Measurements from ENCODE around the gene SH3GLB1.

Gene SH3GLB1

DNA sequence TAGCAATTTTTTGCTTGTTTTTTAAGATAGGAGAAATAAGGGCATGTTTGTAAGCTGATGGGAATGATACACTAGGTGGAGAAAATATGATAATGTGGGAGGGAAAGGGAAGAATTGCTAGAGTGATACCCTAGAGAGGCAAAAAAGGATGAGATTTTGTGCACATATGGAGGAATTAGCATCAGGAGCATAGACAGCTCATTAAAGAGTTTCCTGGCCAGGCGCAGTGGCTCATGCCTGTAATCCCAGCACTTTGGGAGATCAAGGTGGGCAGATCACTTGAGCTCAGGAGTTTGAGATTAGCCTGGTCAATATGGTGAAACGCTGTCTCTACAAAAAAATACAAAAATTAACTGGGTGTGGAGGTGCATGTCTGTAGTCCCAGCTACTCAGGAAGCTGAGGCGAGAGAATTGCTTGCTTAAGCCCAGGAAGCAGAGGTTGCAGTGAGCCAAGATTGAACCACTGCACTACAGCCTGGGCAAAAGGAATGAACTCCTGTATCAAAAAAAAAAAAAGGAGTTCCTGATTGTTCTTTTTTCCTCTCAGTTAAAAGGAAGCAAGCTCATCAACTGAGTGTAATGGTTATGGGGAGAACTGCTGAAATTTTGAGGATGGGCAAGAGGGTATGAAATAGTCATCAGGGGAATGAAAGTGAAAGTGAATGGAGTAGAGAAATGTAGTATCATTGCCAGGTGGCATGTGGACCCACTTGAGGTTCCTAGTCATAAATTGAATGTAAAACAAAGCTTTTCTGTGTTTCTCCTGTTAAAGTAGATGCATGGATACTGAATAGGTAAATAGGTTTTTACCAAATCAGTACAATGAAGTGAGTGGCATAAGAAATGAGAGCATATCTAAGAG is 35.5 kb downstream of the SH3GLB1 start:
- DNase-seq, result no peak

DNA sequence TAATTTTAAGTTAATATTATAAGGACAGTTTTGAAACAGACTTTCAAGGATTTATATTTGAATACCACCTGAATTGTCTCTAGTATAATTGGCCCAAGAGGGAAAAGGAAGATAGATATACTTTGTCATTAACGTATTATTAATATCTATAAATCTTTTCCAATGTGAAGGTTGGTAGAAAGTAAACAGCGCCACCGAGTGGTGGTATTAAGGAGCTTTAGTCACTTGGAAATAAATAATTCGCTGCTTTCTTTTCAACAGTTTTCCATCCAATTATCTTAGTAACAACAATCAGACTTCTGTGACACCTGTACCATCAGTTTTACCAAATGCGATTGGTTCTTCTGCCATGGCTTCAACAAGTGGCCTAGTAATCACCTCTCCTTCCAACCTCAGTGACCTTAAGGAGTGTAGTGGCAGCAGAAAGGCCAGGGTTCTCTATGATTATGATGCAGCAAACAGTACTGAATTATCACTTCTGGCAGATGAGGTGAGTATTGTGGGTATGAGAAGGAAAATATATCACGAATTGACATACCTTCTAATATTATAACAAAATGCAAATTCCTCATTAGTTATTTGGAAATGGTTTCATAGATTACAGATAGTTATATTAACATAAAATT is 37.7 kb downstream of the SH3GLB1 start:
- DNase-seq, result no peak

DNA sequence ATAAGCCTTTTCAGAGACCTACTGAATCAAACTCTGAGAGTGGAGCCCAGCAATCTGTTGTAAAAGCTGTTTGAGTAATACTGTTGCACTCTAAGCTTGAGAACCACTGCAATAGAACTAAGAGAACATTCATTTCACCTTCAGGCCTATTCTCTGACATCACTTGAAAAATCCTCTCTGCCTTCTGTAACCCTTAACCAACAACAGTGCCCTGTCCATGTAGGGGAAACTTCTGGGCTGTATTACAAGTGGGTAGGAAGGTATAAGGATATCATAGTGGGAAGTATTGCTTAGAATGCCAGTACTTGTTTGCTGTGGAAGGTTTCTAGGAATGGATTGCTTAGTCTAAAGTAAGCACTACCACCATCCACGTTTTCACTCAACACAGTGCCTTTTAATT is 42.9 kb downstream of the SH3GLB1 start:
- no peak for DNase-seq

DNA sequence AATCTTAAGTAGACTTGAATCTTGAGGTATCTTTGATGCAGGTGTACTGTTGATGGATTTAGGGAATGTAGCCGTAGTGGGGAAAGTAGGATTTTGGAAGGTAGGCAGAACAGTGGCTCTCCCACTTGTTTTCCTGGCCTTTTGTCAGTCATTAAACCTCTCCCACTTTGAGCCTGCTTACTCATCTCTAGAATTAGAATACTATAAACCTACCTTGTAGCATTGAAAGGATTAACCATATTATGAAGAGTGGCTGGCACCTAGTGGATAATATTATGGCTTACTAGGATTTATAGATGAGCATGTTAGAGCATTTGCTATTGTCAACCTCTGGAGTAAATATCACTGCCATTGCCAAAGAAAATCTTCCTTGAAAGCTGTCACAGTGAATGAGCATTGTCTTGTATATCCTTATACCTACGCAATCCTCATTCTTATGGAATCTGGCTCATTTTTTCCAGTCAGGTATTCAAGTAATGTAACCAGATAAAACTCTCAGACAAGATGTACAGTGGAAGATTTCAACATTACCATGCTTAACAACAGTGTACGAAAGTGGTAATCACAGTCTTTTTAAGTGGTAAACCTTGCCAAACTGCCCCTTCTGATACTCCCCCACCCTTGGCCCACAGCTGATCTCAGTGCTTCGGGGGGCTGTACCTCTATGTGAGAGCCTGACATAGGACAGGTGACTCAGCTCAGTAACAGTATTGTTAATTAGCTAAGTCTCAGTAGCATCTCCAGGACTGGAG is 44.4 kb downstream of the SH3GLB1 start:
- no peak for DNase-seq

DNA sequence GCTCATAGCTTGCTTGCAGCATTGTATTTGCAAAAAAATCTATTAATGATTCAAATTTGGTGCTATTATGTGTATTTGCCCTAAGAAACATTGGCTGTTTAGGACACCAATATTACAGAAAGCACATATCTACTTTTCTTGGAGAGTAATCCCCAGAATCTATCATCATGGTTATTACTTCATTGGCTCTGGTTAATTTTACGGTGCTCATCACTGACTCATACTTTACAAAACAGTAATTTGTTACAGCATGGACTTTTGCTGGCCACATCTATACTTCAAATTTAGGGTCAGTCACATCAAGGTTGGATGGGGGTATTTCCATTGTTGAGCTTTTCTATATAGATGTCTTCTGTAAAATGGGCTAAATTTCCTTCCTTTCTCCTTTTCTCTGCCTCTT is 45.7 kb downstream of the SH3GLB1 start:
- DNase-seq, result no peak

DNA sequence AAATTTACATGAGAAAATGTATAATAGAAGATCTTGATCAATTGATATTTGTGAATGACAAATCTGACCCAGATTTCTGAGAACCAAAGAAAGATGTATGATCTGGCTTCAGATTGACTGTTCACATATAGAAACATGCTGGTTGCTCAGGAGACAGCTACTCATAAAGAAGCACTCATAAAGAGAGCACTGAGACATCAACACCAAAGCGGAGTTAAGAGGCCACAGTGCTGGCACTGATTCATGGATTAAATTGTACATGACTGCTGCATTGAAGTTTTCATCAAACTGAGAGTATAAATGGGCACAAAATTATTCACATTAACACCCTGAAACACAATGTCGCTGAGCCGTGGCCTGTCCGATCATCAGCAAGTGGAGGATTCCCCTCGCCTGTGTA is 46.2 kb downstream of the SH3GLB1 start:
- DNase-seq, result peak; percentile 20

DNA sequence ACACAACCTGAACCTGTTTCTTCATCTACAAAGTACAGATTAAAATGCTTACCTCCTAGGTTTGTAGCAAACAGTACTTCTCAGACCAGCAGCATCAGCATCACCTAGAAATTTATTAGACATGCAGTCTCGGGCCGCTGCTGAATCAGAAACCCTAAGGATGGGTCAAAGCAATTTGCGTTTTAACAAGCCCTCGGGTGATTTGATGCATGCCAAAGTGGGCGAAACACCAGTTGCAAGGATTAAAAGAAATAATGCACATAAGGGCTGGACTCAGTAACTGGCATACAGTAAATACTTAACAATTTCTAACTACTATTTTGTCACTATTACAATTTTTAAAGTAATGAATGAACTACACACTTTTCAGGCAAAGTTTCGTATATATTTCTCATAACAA is 47.5 kb downstream of the SH3GLB1 start:
- no peak for DNase-seq

DNA sequence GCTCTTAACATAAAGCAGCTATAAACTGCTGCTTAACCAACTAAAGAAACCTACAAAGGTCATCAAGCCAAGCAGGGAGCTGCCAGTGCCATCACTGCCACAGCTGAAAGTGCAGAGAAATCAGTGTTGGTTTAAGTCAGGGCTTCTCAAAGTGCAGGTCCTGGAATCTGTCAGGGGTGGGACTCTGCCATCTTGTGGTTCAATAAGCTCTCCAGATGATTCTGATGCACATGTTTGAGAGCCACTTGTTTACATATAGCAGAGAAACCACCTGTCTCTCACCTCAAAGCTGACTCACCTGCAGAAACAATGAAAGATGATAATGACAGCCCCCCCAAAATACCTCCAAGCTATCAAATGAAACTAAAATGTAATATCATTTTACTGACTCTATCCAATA is 49.3 kb downstream of the SH3GLB1 start:
- DNase-seq, result peak; percentile 8

DNA sequence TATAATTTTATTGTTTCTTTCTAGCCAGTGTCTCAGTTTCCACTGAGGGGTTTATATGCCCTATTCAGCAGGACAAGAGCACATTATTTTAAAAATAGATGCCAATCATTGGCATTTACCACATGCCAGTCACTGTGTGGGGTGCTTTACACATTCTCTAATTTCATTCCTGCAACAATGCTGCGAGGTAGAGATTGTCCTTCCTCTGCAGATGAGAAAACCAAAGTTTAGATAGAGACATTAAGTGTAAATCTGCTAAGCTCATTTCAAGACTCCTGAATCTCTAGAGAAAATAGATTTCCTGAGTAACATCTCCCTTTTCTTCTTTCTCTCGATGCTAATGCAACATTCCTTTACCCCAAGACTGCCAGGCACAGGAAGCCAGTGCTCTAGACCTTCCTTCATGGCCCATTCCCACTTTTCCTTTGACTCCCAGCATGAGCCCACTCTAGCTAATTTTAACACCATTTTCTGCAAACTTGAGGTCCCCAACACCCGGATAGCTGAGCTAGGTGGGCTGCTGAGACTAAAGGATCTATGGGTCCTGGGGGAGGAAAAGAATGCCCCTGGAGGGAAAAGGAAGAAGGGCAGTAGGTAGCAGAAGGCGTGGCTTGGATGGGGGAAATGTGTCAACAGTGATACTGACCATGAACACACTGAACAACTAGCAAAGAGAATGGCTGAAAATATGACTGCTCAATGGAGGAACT is 50.0 kb downstream of the SH3GLB1 start:
- no peak for DNase-seq

DNA sequence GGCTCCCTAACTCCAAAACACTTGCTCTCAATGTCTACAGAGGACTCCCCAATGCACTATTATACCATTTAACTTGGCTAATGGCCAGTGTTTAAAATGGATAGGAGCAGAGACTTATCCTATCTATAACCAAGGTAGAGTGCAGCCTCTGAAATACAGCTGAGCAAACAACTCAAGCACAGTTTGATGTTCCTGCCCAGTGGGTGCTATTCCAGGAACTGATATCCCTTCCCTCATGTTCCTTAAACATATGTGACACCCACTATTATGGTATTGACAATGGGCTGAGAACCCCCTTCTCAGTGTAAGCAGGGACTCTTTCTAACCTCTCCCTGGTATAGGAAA is 51.7 kb downstream of the SH3GLB1 start:
- no peak for DNase-seq

DNA sequence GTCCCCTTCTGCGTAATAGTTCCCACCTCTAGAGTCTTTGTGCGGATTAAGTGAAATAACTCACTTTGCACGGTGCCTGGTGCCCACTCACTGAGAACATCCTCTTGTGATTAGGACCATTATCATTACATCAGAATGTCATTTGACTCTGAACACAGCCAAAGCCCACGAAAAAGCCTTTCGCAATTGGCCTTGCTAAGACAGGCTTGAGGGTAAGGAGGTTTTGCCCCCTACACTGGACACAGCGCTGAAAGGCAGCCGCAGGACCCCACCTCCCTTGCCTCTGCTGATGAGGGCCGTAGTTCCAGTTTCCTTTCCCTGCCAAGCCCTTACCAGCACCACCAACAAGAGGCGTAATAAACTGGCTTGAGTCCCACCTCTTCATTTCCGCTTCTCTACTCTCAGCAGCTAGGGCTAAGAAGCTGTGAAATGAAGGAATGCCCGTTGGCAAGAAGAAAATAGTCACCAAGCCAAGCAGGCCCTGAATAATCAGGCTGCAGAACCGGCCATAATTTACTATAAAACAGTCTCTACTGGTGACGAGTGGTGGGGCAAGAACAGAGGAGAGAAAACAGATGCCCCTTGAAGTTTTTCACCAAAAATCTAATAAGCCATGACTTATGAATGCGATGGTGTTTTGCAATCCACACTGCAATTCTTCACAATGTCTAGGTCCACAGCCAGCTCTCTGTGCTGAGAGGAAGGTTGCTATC is 53.1 kb downstream of the SH3GLB1 start:
- DNase-seq, result no peak

DNA sequence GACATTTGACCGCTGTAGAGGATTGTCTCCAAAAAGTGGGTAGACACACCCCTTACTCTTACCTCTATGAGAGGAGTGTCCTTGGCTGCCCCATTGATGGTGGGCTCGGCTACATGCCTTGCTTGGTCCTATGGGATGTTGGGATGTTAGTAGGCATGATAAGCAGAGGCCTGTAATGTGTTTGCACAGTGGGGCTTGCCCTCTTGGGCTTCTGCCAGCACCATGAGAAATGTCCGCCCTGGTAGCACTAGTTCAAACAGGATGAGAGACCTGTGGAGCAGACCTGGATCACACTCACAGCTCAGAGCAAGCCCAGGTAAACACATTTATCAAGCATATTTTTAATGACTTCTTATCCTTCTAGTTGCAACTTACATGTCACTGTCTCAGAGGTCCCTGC is 54.2 kb downstream of the SH3GLB1 start:
- DNase-seq, result no peak

DNA sequence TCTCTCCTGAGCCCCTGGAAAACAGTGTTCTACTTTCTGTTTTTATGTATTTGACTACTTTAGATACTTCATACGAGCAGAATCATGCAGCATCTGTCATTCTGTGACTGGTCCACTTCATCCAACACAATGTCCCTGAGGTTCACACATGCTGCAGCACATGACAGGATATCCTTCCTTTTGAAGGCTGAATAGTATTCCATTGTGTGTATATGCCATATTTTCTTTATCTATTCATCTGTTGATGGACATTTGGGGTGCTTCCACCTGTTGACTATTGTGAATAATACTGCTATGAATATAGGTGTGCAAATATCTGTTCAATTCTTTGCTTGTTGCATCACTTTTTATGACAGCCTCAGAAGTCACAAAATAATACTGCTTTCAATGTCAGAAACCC is 55.8 kb downstream of the SH3GLB1 start:
- no peak for DNase-seq

DNA sequence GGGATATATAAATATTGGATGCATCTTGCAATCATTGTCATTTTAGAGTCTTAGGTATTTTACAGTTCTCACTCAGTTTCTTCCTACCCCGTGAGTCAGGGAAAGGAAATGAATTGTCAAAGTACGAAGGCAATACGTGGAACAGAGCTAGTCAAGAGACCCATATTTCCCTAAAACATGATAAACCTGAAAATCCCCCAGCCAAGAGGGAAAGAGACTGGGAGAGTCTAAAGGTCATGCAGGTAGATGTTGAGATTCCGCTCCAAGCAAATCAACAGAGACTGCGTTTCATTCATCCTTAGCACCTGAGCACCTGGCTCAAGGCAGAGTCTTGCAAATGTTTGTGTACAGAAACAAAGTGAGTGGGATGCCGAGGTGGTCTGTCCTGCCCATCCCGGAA is 58.0 kb downstream of the SH3GLB1 start:
- no peak for DNase-seq

DNA sequence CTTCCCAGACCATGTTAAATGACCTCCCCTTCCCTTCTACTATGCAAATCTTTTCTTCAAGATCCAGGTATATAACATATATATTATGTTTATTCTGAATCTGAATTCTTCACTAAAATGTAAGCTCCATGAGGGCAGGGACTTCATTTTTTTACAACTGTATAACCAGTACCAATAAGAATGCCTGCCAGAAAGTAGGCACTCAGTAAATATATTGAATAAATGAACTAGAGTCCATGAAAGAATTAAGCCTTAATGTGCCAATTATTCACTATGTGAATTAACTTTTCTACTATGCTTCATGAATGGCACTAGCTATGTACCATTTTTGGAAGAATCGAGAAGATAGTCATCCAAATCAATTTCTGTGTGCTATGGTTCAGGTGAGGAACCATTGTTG is 60.1 kb downstream of the SH3GLB1 start:
- DNase-seq, result no peak

DNA sequence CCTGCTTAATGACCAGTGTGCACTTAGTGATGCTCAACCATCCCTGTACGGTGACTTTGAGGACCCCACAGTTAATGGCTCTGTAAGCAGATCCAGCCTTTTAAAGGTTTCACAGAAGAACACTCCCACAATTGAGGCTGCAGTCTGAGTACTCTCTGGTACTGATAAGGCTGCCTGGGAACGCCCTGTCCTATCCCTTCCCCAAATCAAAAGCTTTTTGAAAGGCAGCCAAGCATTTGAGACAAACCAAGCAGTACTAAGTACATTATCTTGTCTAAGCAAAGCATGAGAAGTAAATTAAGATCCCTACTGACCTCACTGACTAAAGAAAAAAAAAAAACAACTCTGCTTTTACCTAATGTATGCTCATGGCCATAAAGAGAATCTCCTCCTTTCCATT is 60.7 kb downstream of the SH3GLB1 start:
- DNase-seq, result no peak

DNA sequence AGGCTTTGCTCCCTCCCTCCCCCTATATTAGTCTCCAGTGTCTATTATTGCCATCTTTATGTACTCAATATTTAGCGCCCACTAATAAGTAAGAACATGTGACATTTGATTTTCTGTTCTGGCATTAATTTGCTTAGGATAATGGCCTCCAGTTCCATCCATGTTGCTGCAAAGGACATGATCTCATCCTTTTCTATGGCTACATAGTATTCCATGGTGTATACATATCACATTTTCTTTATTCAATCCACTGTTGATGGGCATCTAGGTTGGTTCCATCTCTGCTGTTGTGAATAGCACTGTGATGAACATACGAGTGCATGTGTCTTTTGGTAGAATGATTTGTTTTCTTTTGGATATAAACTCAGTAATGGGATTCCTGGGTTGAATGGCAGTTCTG is 61.3 kb downstream of the SH3GLB1 start:
- DNase-seq, result no peak

DNA sequence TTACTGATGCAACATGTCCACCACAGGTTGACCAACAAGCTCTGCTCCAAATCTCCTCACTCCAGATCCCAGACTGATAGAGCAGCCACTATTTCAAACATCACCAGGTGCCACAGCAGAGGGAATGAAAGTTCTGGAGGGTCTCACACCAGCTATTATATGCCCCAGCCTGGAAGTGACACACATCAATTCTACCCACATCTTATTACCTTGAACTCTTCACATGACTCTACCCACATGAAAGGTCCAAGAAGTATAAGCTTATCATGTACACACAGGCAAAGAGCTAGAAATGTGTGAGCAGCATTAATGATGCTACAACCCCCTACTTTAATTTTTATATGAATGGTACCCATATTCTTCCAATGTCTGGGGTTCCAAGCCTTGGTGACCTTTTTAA is 64.2 kb downstream of the SH3GLB1 start:
- no peak for DNase-seq

DNA sequence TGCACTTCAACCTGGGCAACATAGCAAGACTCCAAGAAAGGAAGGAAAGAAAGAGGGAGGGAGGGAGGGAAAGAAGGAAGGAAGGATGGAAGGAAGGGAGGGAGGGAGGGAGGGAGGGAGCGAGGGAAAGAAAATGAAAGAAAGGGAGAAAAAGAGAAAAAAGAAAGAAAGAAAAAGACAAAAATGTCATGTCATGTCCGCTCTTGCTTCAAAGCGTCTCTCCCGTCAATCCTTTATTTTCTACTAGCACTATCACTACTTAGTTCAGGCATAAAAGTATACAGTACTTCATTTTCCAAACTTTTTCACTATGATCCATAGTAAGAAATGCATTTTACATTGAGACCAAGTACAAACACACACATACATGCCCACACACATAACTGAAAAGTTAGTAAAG is 64.7 kb downstream of the SH3GLB1 start:
- no peak for DNase-seq

DNA sequence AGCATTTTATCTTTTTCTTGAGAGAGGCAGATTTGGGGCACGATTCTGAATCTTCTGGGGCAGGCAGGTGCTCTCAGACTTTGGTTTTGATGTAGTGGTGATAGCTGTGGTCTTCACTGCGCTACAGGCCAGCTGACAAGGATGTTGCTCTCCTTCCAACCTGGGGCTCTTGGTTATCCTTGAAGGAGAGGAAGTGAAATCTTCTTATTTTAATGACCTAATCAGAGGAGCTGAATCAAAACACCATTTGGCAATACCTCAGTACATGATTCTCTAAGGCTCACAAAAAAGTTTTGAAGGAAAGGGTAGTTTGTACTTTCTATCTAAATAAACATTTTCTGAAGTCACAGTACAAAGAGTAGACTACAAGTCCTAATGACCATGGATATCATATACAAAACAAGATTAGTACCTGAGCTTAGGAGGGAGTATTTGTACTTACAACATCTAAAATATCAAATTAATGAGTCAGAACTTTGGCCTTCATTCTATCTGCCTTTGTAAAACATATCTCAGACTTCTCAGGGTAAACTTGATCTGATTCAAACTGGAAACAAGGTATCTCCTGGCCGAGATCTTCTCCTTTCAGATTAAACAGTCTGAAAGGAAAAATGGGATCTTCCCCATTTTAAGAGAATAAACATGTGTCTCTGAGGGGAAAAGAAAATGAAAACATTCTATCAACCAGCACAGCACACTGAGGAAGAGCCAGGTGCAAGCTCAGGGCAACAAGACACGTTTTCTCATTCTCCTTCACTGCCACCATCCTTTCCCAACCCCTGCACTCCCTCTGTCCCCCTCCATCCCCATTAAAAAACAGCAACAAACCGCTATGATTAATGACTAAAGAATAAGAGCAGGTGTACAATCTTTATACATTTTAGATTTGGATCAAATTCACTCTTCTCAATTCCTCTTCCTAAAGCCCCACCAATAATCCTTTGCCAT is 69.2 kb downstream of the SH3GLB1 start:
- no peak for DNase-seq

All from stimulated activated CD4-positive, alpha-beta T cell treated with anti-CD3 and anti-CD28 coated beads, Interleukin-1b, Interleukin-23, amount 100 ng/mL, for 48 hours (primary cell).